Liver (tissue), 9 donors: ENCODE results near the gene FAM20C. TPM values are rescaled to one million over a fixed set of nuclear protein-coding genes. Genes with fewer than 3 reads are reported as not detected.

Experiments
- DNase-seq: peaks from one replicate; pipeline ENCODE4 v3.0.0-alpha.2; 2017; ENCODE audit warnings: low spot score
- H3K27ac ChIP-seq, 2 donors: one replicate each; pipeline ENCODE4 v1.7.0; 2013; ENCODE audit warnings: inconsistent platforms in 2 of 2, low read length in 2 of 2, control low read depth in 1 of 2, low read depth in 1 of 2, mild to moderate bottlenecking in 1 of 2
- H3K27me3 ChIP-seq, 4 donors: one replicate each; pipeline versions ENCODE4 v1.6.1 to v1.7.0; 2013; ENCODE audit warnings: low read length in 3 of 4, inconsistent platforms in 1 of 4, mild to moderate bottlenecking in 1 of 4, moderate library complexity in 1 of 4; ENCODE audit not compliant: control insufficient read depth in 4 of 4, insufficient read depth in 4 of 4
- H3K36me3 ChIP-seq, 4 donors: one replicate each; pipeline versions ENCODE4 v1.6.1 to v1.7.0; 2013; ENCODE audit warnings: low read length in 3 of 4, mild to moderate bottlenecking in 3 of 4, low read depth in 1 of 4, moderate library complexity in 1 of 4; ENCODE audit not compliant: control insufficient read depth in 4 of 4, insufficient read depth in 3 of 4
- H3K4me1 ChIP-seq, 4 donors: one replicate each; pipeline versions ENCODE4 v1.6.1 to v1.7.0; 2013; ENCODE audit warnings: low read length in 3 of 4, mild to moderate bottlenecking in 3 of 4, moderate library complexity in 1 of 4; ENCODE audit not compliant: control insufficient read depth in 4 of 4, insufficient read depth in 4 of 4
- H3K4me3 ChIP-seq, 3 donors: one replicate each; pipeline versions ENCODE4 v1.6.1 to v1.7.0; 2013; ENCODE audit warnings: low read length in 3 of 3, control low read depth in 1 of 3, low read depth in 1 of 3, mild to moderate bottlenecking in 1 of 3
- H3K9ac ChIP-seq, 2 donors: one replicate each; pipeline ENCODE4 v1.7.0; 2013; ENCODE audit warnings: low read length in 2 of 2, mild to moderate bottlenecking in 2 of 2, moderate library complexity in 2 of 2, control low read depth in 1 of 2, low read depth in 1 of 2
- H3K9me3 ChIP-seq, 4 donors: one replicate each; pipeline versions ENCODE4 v1.6.1 to v1.7.0; 2013; ENCODE audit warnings: low read length in 3 of 4; ENCODE audit not compliant: control insufficient read depth in 4 of 4
- ATF3 ChIP-seq: IDR thresholded peaks from 2 replicates; pipeline ENCODE4 v1.6.1; 2016; ENCODE audit warnings: antibody characterized with exemption
- CTCF ChIP-seq: fragments of 150-350 bp; IDR thresholded peaks from 2 replicates; pipeline ENCODE4 v1.5.1; 2017; ENCODE audit warnings: improper control_type of control experiment, low read depth, low read length; ENCODE audit not compliant: missing input control
- EGR1 ChIP-seq, 2 donors: IDR thresholded peaks; 2 replicates each; pipeline ENCODE4 v1.6.1; 2016 to 2018; ENCODE audit warnings: antibody characterized with exemption in 2 of 2, low read depth in 2 of 2
- FOXA1 ChIP-seq: IDR thresholded peaks from 2 replicates; pipeline ENCODE4 v1.6.1; 2016; ENCODE audit warnings: antibody characterized with exemption
- HNF4G ChIP-seq: IDR thresholded peaks from 2 replicates; pipeline ENCODE4 v1.6.1; 2016; ENCODE audit warnings: antibody characterized with exemption
- NR2F2 ChIP-seq: IDR thresholded peaks from 2 replicates; pipeline ENCODE4 v1.6.1; 2016; ENCODE audit warnings: antibody characterized with exemption
- REST ChIP-seq: IDR thresholded peaks from 2 replicates; pipeline ENCODE4 v1.6.1; 2016; ENCODE audit warnings: antibody characterized with exemption, mild to moderate bottlenecking
- RXRA ChIP-seq, 2 donors: IDR thresholded peaks; 2 replicates each; pipeline ENCODE4 v1.6.1; 2017 to 2018; ENCODE audit warnings: antibody characterized with exemption in 2 of 2, mild to moderate bottlenecking in 1 of 2
- TAF1 ChIP-seq: conservative IDR thresholded peaks from 2 replicates; pipeline ENCODE4 v1.6.1; 2016; ENCODE audit warnings: antibody characterized with exemption, mild to moderate bottlenecking
- YY1 ChIP-seq: IDR thresholded peaks from 2 replicates; pipeline ENCODE4 v1.6.1; 2016; ENCODE audit warnings: antibody characterized with exemption, mild to moderate bottlenecking
- WGBS: extraction: QIAGEN DNeasy Blood & Tissue Kit; methylation state at CpG from one replicate; pipeline ENCODE4 v1.1.7; 2013; 5-methylcytosine and 5-hydroxymethylcytosine counted together
- polyA plus RNA-seq, 2 donors: library from polyadenylated mRNA; stranded (reverse) in 1 of 2; unstranded in 1 of 2; fragments of 200-250 nt in 1 of 2; fragments of >200 nt in 1 of 2; fragmentation: Nextera tagmentation in 1 of 2; extraction: Ambion mirVana in 1 of 2; gene quantifications; one replicate each; pipeline versions ENCODE4 v1.2.1 to v1.2.3, GENCODE V29; 2013 to 2015
- total RNA-seq, 2 donors: library from RNA; depleted of rRNA; stranded (reverse); fragments of >200 nt; gene quantifications; one replicate each; pipeline ENCODE4 v1.2.3, GENCODE V29; 2014
- TF ChIP-seq, protein P1 (sequence below): IDR thresholded peaks from 2 replicates; pipeline ENCODE4 v1.6.1; 2016; ENCODE audit warnings: antibody characterized with exemption
- donor health status: healthy.
- donor health status: healthy.
- donor health status: healthy.
- donor health status: healthy.
- donor health status: healthy.

Gene FAM20C
- total and polyA plus RNA-seq, 4 donors, result 13.4 to 40.4 (median 31.5) TPM

GRCh38 chr7:195830-196128 lies 3.4 kb downstream of the FAM20C start:
- TF ChIP-seq NR2F2 (no peak), HNF4G (no peak), REST (no peak), ATF3 (no peak), EGR1 (IDR thresholded peaks at IDR 0.05; ENCODE audit: low read depth in 2 of 2) (no peak), CTCF (no peak)
- H3K9me3 ChIP-seq, result no peaks in the 10 kb centered on the region
- H3K27ac ChIP-seq, result peak overlapping the region in 1 of 2 donors; percentile 88
- H3K36me3 ChIP-seq, result peaks cover 5 to 32% (median 20%) of the 10 kb centered on the region in 4 donors
- no peaks in the 10 kb centered on the region for H3K27me3 ChIP-seq
- 73% methylated on average over 19 of the region's 19 CpGs for WGBS
- no peak for DNase-seq
- H3K4me3 ChIP-seq, result peak overlapping the region; percentile 50 to 89 (median 52)
- peaks cover 15 to 67% (median 52%) of the 10 kb centered on the region in 4 donors for H3K4me1 ChIP-seq
- no peak overlapping the region for H3K9ac ChIP-seq

DNA sequence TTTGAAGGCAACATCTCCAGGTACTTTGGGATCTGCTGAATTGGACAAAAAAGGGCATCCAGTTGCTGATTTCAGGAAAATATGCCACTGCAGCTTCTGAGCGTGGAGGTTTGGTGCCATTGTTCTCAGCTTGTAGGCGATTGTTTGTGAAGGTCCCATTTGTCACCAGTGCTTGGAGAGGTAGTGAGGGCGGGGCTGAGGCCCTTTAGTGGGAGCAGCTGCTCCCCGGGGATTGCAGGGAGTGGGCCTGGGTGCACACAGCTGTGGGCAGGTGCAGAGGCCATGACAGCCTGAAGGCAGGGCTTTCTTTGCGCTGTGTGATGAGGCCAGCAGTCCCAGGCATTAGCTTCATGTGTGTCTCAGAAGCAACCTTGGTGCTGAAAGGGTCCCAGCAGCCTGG lies 3.9 kb downstream of the FAM20C start:
- peak overlapping the region in 1 of 3 donors; percentile 52 for H3K4me3 ChIP-seq
- no peak for TF ChIP-seq REST
- no peak for TF ChIP-seq RXRA (IDR thresholded peaks at IDR 0.05)
- no peak for TF ChIP-seq YY1
- TF ChIP-seq, protein P1, sequence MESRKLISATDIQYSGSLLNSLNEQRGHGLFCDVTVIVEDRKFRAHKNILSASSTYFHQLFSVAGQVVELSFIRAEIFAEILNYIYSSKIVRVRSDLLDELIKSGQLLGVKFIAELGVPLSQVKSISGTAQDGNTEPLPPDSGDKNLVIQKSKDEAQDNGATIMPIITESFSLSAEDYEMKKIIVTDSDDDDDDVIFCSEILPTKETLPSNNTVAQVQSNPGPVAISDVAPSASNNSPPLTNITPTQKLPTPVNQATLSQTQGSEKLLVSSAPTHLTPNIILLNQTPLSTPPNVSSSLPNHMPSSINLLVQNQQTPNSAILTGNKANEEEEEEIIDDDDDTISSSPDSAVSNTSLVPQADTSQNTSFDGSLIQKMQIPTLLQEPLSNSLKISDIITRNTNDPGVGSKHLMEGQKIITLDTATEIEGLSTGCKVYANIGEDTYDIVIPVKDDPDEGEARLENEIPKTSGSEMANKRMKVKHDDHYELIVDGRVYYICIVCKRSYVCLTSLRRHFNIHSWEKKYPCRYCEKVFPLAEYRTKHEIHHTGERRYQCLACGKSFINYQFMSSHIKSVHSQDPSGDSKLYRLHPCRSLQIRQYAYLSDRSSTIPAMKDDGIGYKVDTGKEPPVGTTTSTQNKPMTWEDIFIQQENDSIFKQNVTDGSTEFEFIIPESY, result no peak
- no peak for TF ChIP-seq HNF4G
- TF ChIP-seq TAF1, result no peak
- TF ChIP-seq FOXA1, result no peak
- peak overlapping the region in 1 of 2 donors; percentile 88 for H3K27ac ChIP-seq
- WGBS, result 72% methylated on average over 5 of the region's 5 CpGs
- H3K9ac ChIP-seq, result peak overlapping the region in 1 of 2 donors; percentile 21
- H3K36me3 ChIP-seq, result peaks cover 6 to 35% (median 23%) of the 10 kb centered on the region in 4 donors
- H3K27me3 ChIP-seq, result no peaks in the 10 kb centered on the region
- no peak for DNase-seq
- peaks cover 15 to 64% (median 51%) of the 10 kb centered on the region in 4 donors for H3K4me1 ChIP-seq
- no peaks in the 10 kb centered on the region for H3K9me3 ChIP-seq
